RWPE2 (cell line): ENCODE measurements around the gene DAGLA.

Source experiments
- ATAC-seq: fragments of 200-7000 bp; cut with Tn5 transposase; 3 replicates; pipeline ENCODE4 v1.9.1; 2021; ENCODE audit warnings: low read depth
- DNase-seq: peaks from one replicate; pipeline ENCODE4 v3.0.0-alpha.2; 2020; ENCODE audit warnings: low spot score
- H3K27ac ChIP-seq: fragments of 450-650 bp; 2 replicates; pipeline ENCODE4 v1.5.1; 2017; ENCODE audit warnings: mild to moderate bottlenecking; ENCODE audit not compliant: poor library complexity, severe bottlenecking
- H3K27me3 ChIP-seq: fragments of 250-450 bp; sonication (Bioruptor Pico); 2 replicates; pipeline ENCODE4 v1.5.1; 2021; ENCODE audit warnings: mild to moderate bottlenecking, moderate library complexity; ENCODE audit not compliant: insufficient read depth, poor library complexity, severe bottlenecking
- H3K36me3 ChIP-seq: fragments of 250-450 bp; sonication (Bioruptor Pico); 2 replicates; pipeline ENCODE4 v1.5.1; 2020; ENCODE audit warnings: low read depth, mild to moderate bottlenecking, moderate library complexity
- H3K4me1 ChIP-seq: fragments of 250-450 bp; sonication (Bioruptor Pico); 2 replicates; pipeline ENCODE4 v1.5.1; 2021; ENCODE audit warnings: mild to moderate bottlenecking, moderate library complexity; ENCODE audit not compliant: insufficient read depth, poor library complexity, severe bottlenecking
- H3K4me3 ChIP-seq: fragments of 250-450 bp; sonication (Bioruptor Pico); 2 replicates; pipeline ENCODE4 v1.5.1; 2021; ENCODE audit warnings: mild to moderate bottlenecking, moderate library complexity; ENCODE audit not compliant: severe bottlenecking
- H3K9me3 ChIP-seq: fragments of 250-450 bp; sonication (Bioruptor Pico); 2 replicates; pipeline ENCODE4 v1.5.1; 2021; ENCODE audit warnings: mild to moderate bottlenecking, moderate library complexity; ENCODE audit not compliant: severe bottlenecking
- CTCF ChIP-seq: fragments of 450-650 bp; IDR thresholded peaks from one replicate; pipeline ENCODE4 v1.5.1; 2017; ENCODE audit warnings: mild to moderate bottlenecking, moderate library complexity; ENCODE audit not compliant: poor library complexity, severe bottlenecking

Gene DAGLA

DNA sequence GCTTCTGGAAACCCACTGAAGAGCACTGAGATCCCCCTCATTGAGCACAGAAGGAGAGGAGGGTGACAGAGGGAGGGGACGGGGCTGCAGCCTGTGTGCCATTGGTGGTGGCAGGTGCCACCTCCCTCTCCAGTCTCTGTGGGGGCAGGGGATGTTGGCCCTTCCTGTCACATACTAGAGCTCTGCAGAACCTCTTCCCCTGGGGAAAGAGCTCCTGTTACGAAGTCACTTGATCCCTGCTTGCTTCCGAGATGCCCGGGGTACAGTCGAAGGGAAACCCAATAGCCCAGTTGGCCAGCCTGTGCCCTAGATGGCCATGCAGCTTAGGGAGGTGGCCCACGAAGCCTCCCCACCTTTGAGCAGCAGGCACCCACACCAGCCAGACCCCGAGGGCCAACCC lies 29.4 kb downstream of the DAGLA start:
- TF ChIP-seq CTCF: no peak
- H3K27me3 ChIP-seq: no peaks in the 10 kb centered on the region
- H3K4me3 ChIP-seq: no peak overlapping the region
- no peaks in the 10 kb centered on the region for H3K4me1 ChIP-seq
- DNase-seq: no peak
- ATAC-seq: no peak
- H3K9me3 ChIP-seq: no peaks in the 10 kb centered on the region
- no peaks in the 10 kb centered on the region for H3K36me3 ChIP-seq
- no peak overlapping the region for H3K27ac ChIP-seq

- DNase-seq: no peak
- Histone ChIP-seq H3K4me1 (no peaks in the 10 kb centered on the region), H3K27me3 (no peaks in the 10 kb centered on the region)
Measured at GRCh38 chr11:61710019-61710418, 29.8 kb downstream of the DAGLA start.

GRCh38 chr11:61711037-61711436 lies 30.8 kb downstream of the DAGLA start:
- no peak overlapping the region for H3K4me3 ChIP-seq
- DNase-seq (no peak), ATAC-seq (no peak)
- no peaks in the 10 kb centered on the region for H3K36me3 ChIP-seq
- TF ChIP-seq CTCF: no peak
- H3K9me3 ChIP-seq: no peaks in the 10 kb centered on the region
- no peaks in the 10 kb centered on the region for H3K27me3 ChIP-seq
- H3K4me1 ChIP-seq: no peaks in the 10 kb centered on the region
- H3K27ac ChIP-seq: no peak overlapping the region

More at GRCh38 chr11:61710019-61710418, 29.8 kb downstream of the DAGLA start:
- H3K27ac ChIP-seq: no peak overlapping the region
- no peak for TF ChIP-seq CTCF
- ATAC-seq: no peak
- no peak overlapping the region for H3K4me3 ChIP-seq
- no peaks in the 10 kb centered on the region for H3K9me3 ChIP-seq
- no peaks in the 10 kb centered on the region for H3K36me3 ChIP-seq

GRCh38 chr11:61711498-61711897 lies 31.3 kb downstream of the DAGLA start:
- H3K4me1 ChIP-seq: no peaks in the 10 kb centered on the region
- H3K27ac ChIP-seq: no peak overlapping the region
- no peaks in the 10 kb centered on the region for H3K36me3 ChIP-seq
- DNase-seq: no peak
- ATAC-seq: no peak
- H3K27me3 ChIP-seq: no peaks in the 10 kb centered on the region
- no peak overlapping the region for H3K4me3 ChIP-seq
- H3K9me3 ChIP-seq: no peaks in the 10 kb centered on the region
- no peak for TF ChIP-seq CTCF

DNA sequence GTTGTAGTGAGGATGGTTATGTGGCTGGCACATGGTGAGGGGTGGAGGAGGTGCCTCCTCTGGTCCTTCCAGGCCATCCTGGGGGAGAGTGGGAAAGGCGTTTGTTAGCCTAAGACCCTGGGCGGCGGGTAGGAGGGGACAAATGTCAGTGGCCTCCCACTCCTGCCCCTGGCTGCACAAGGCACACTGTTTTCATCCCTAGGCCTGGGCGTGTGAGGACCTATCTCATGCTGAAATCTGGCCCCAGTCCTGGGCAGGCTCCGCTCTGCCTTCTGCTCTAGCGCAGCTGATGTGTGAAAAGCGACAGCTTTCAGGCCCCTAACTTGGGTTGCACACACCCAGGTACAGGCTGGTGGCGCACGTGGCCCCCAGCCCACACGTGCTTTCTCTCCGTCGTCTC lies 32.1 kb downstream of the DAGLA start:
- no peak for TF ChIP-seq CTCF
- no peak for ATAC-seq

More for the DNA sequence above, 32.1 kb downstream of the DAGLA start:
- Histone ChIP-seq H3K36me3 (no peaks in the 10 kb centered on the region), H3K4me1 (no peaks in the 10 kb centered on the region), H3K27ac (no peak overlapping the region), H3K4me3 (no peak overlapping the region), H3K9me3 (no peaks in the 10 kb centered on the region), H3K27me3 (no peaks in the 10 kb centered on the region)
- DNase-seq: no peak
